MCF 10A (cell line): ENCODE data around the gene IFT122. TPM values are rescaled to one million over a fixed set of nuclear protein-coding genes. Genes with fewer than 3 reads are reported as not detected.
"Not testable (repeated sequence)": the region's sequence is repeated elsewhere in the genome, so short reads cannot be mapped to it uniquely, and the experiment has no call there.

Experiments
- BruUV-seq: library from RNA; stranded (reverse); fragments of 400-500 nt; replicated peaks from 2 replicates; lab custom pipeline; 2021; lab: Mats Ljungman, UMichigan
- CTCF ChIA-PET: fragments of 300-600 bp; sonication (Branson Sonifier 250); formaldehyde crosslinking; extraction: SDS; loops from one replicate; lab custom pipeline; 2021; ENCODE audit warnings: antibody characterized with exemption, inconsistent platforms; lab: Yijun Ruan, JAX
- POLR2A ChIA-PET: fragments of 300-600, 350-650 bp; sonication (Branson Sonifier 250); formaldehyde crosslinking; extraction: SDS; loops from one replicate; lab custom pipeline; 2020; ENCODE audit warnings: antibody characterized with exemption, inconsistent platforms; lab: Yijun Ruan, JAX
- DNase-seq: peaks from one replicate; pipeline ENCODE4 v3.0.0-alpha.2; 2018; ENCODE audit not compliant: unreplicated experiment
- H3K27ac Mint-ChIP-seq: one replicate; pipeline ENCODE4 v1.8.0; 2022; ENCODE audit warnings: mild to moderate bottlenecking, low read depth, mixed read lengths; ENCODE audit not compliant: unreplicated experiment
- H3K27me3 Mint-ChIP-seq: one replicate; pipeline ENCODE4 v1.8.0; 2022; ENCODE audit warnings: mixed read lengths; ENCODE audit not compliant: insufficient read depth, unreplicated experiment
- H3K36me3 Mint-ChIP-seq: one replicate; pipeline ENCODE4 v1.8.0; 2022; ENCODE audit warnings: mild to moderate bottlenecking, moderate library complexity, mixed read lengths; ENCODE audit not compliant: insufficient read depth, unreplicated experiment
- H3K4me1 Mint-ChIP-seq: one replicate; pipeline ENCODE4 v1.8.0; 2022; ENCODE audit warnings: mixed read lengths; ENCODE audit not compliant: insufficient read depth, unreplicated experiment
- H3K4me3 Mint-ChIP-seq: one replicate; pipeline ENCODE4 v1.8.0; 2022; ENCODE audit warnings: mild to moderate bottlenecking, moderate library complexity, mixed read lengths; ENCODE audit not compliant: unreplicated experiment
- H3K9me3 Mint-ChIP-seq: one replicate; pipeline ENCODE4 v1.8.0; 2022; ENCODE audit warnings: mixed read lengths; ENCODE audit not compliant: unreplicated experiment
- CTCF ChIP-seq: fragments of 200-600 bp; IDR thresholded peaks from one replicate; pipeline ENCODE4 v1.8.0; 2022; ENCODE audit warnings: antibody characterized with exemption, mild to moderate bottlenecking; ENCODE audit not compliant: unreplicated experiment
- intact Hi-C: fragments of 100-400 bp; cut with micrococcal nuclease; formaldehyde crosslinking; loops from 2 replicates; pipeline ENCODE4 v1.14.1; 2022
- total RNA-seq: library from RNA; stranded (reverse); gene quantifications from 2 replicates; pipeline ENCODE4 v1.2.3, GENCODE V29; 2022

IFT122 gene
- total RNA-seq, 1 experiment from 2014 or later, result 21.0 TPM

GRCh38 chr3:129481766-129482332, 41.8 kb downstream of the IFT122 start:
- Mint-ChIP-seq H3K9me3 (no peaks in the 10 kb centered on the region), H3K27ac (peak overlapping the region; percentile 74), H3K4me3 (peak overlapping the region; percentile 8), H3K27me3 (no peaks in the 10 kb centered on the region), H3K4me1 (peaks cover 55% of the 10 kb centered on the region), H3K36me3 (peaks cover 36% of the 10 kb centered on the region)
- CTCF ChIA-PET, result interaction anchor here (1.0 to 2.6 kb wide), 4 partner anchors 8 to 455 kb away, joined by 3 to 14 read pairs (median 4); no protein-coding TSS in a partner anchor
- no TSS peak for BruUV-seq
- POLR2A ChIA-PET, result interaction anchor here (0.6 to 4.8 kb wide), 9 partner anchors 9 to 166 kb away, joined by 3 to 25 read pairs (median 6); partner anchors contain the start of genes IFT122 and MBD4
- intact Hi-C loops, result no loop called here
- DNase-seq, result peak; percentile 99
- no peak for TF ChIP-seq CTCF

- no peak for TF ChIP-seq CTCF
- intact Hi-C loops, result no loop called here
- peaks cover 28% of the 10 kb centered on the region for H3K36me3 Mint-ChIP-seq
- H3K4me1 Mint-ChIP-seq, result peaks cover 55% of the 10 kb centered on the region
- POLR2A ChIA-PET, result interaction anchor here (3.5 to 4.8 kb wide), 2 partner anchors 21 to 41 kb away, joined by 12 to 25 read pairs; partner anchors contain the start of genes IFT122 and MBD4
- BruUV-seq, result no TSS peak
- no peak overlapping the region for H3K4me3 Mint-ChIP-seq
- H3K27ac Mint-ChIP-seq, result peak overlapping the region; percentile 74
- H3K9me3 Mint-ChIP-seq, result no peaks in the 10 kb centered on the region
- H3K27me3 Mint-ChIP-seq, result no peaks in the 10 kb centered on the region
- CTCF ChIA-PET, result interaction anchor here (0.6 to 1.3 kb wide), 4 partner anchors 18 to 347 kb away, joined by 3 to 5 read pairs (median 3); no protein-coding TSS in a partner anchor
- DNase-seq, result no peak
Measured at GRCh38 chr3:129482721-129483120, 42.7 kb downstream of the IFT122 start.

GRCh38 chr3:129483870-129484269, 43.8 kb downstream of the IFT122 start:
- no peak overlapping the region for H3K4me3 Mint-ChIP-seq
- peaks cover 55% of the 10 kb centered on the region for H3K4me1 Mint-ChIP-seq
- no TSS peak for BruUV-seq
- DNase-seq, result no peak
- intact Hi-C loops, result no loop called here
- TF ChIP-seq CTCF, result no peak
- no peak overlapping the region for H3K27ac Mint-ChIP-seq
- CTCF ChIA-PET, result interaction anchor here (0.6 kb wide), 1 partner anchor 1994 kb away, joined by 4 read pairs; no protein-coding TSS in a partner anchor
- H3K27me3 Mint-ChIP-seq, result no peaks in the 10 kb centered on the region
- H3K36me3 Mint-ChIP-seq, result peaks cover 20% of the 10 kb centered on the region
- POLR2A ChIA-PET, result interaction anchor here (1.7 to 4.8 kb wide), 2 partner anchors 27 to 43 kb away, joined by 5 to 25 read pairs; partner anchors contain the start of genes IFT122 and MBD4
- no peaks in the 10 kb centered on the region for H3K9me3 Mint-ChIP-seq

- Mint-ChIP-seq H3K4me1 (peaks cover 57% of the 10 kb centered on the region), H3K36me3 (peaks cover 20% of the 10 kb centered on the region), H3K4me3 (peak overlapping the region; percentile 35)
- CTCF ChIA-PET, result interaction anchor here (0.7 to 1.4 kb wide), 6 partner anchors 23 to 515 kb away, joined by 3 to 6 read pairs (median 4); no protein-coding TSS in a partner anchor
- H3K27ac Mint-ChIP-seq, BruUV-seq, H3K9me3 Mint-ChIP-seq, DNase-seq, H3K27me3 Mint-ChIP-seq: not testable (repeated sequence)
- POLR2A ChIA-PET, result interaction anchor here (0.5 to 3.4 kb wide), 7 partner anchors 13 to 409 kb away, joined by 3 to 75 read pairs (median 4); partner anchors contain the start of genes IFT122 and MBD4
- intact Hi-C loops, result loop anchor here (5.0 kb wide), 1 partner anchor 103 kb away; no protein-coding TSS in a partner anchor
Measured at GRCh38 chr3:129485146-129485545, 45.1 kb downstream of the IFT122 start.
